ENCODE results near the gene C2CD5. TPM values are rescaled to one million over a fixed set of nuclear protein-coding genes. Genes with fewer than 3 reads are reported as not detected.

The C2CD5 gene
- total RNA-seq, 1 donor from 2014 or later, result 17.3 TPM

DNA sequence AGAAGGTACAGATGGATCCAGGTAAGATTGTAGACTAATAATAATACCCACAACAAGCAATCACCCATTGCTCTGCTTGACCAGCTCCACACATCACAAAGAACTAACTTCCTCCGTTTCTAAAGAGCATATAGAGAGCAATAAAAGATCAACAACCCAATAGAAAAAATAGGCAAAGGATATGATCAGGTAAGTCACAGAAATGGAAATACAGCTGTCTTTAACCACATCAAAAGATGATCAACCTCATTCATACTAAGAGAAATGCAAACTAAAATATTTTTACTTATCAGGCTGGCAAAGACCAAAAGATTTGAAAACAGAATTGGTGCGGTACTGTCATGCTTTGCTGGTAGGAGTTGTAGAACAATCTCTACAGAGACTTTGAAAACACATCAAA, 8.9 kb downstream of the C2CD5 start:
- DNase-seq (ENCODE audit: low spot score), result no peak
- peaks cover 11% of the 10 kb centered on the region for H3K4me1 Mint-ChIP-seq (ENCODE audit: low read depth)
- no peak overlapping the region for H3K4me3 Mint-ChIP-seq (ENCODE audit: unreplicated experiment)
- TF ChIP-seq, protein P1, sequence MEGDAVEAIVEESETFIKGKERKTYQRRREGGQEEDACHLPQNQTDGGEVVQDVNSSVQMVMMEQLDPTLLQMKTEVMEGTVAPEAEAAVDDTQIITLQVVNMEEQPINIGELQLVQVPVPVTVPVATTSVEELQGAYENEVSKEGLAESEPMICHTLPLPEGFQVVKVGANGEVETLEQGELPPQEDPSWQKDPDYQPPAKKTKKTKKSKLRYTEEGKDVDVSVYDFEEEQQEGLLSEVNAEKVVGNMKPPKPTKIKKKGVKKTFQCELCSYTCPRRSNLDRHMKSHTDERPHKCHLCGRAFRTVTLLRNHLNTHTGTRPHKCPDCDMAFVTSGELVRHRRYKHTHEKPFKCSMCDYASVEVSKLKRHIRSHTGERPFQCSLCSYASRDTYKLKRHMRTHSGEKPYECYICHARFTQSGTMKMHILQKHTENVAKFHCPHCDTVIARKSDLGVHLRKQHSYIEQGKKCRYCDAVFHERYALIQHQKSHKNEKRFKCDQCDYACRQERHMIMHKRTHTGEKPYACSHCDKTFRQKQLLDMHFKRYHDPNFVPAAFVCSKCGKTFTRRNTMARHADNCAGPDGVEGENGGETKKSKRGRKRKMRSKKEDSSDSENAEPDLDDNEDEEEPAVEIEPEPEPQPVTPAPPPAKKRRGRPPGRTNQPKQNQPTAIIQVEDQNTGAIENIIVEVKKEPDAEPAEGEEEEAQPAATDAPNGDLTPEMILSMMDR (IDR thresholded peaks at IDR 0.05), result no peak
- H3K27ac Mint-ChIP-seq (ENCODE audit: unreplicated experiment), result no peak overlapping the region
- H3K27me3 Mint-ChIP-seq (ENCODE audit: low read depth), result no peaks in the 10 kb centered on the region
- H3K36me3 Mint-ChIP-seq (ENCODE audit: low read depth), result peaks cover 23% of the 10 kb centered on the region
- H3K9me3 Mint-ChIP-seq (ENCODE audit: low read depth), result peaks cover 9% of the 10 kb centered on the region

DNA sequence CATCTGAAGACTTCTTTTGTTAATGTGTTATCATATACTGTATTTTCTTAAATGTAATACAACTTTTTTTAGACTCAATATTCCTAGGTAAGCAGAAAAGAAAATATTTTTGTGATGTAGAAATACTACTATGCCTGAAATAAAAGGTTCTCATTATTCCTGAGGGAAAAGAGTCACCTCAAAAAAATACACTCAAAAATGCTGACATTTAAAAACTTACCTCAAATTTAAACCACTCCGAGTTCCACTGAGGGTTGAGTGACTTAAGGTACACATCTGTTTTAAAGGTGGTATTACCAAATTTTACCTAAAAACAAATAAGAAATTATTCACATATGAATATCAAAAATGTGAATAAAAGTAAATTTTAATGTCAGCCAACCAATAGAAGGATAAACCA, 9.3 kb downstream of the C2CD5 start:
- no peak for DNase-seq (ENCODE audit: low spot score)
- Mint-ChIP-seq H3K4me1 (ENCODE audit: low read depth) (peaks cover 11% of the 10 kb centered on the region), H3K4me3 (ENCODE audit: unreplicated experiment) (no peak overlapping the region), H3K36me3 (ENCODE audit: low read depth) (peaks cover 23% of the 10 kb centered on the region), H3K9me3 (ENCODE audit: low read depth) (peaks cover 9% of the 10 kb centered on the region), H3K27me3 (ENCODE audit: low read depth) (no peaks in the 10 kb centered on the region), H3K27ac (ENCODE audit: unreplicated experiment) (no peak overlapping the region)
- TF ChIP-seq, protein P1 (IDR thresholded peaks at IDR 0.05), result no peak

DNA sequence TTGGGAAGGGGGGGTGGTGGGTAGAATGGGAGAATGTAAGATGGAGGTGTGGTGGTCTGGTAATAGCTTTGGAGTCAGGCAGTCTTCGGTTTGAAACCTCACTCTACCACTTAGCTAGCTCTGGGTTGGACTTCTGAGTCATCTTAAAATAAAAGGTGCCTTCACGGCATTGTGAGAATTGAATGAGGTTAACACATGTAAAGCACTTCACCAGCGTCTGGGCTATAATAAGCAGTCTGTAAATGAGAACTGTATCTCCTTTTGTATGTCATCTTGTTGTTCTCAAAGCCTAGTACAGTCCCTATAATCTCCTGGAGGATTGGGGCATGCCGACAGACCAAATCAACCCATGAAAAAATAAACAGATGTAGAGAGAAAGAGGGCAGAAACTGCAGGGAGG, 11.2 kb downstream of the C2CD5 start:
- Mint-ChIP-seq H3K36me3 (ENCODE audit: low read depth) (peaks cover 23% of the 10 kb centered on the region), H3K27ac (ENCODE audit: unreplicated experiment) (no peak overlapping the region), H3K4me1 (ENCODE audit: low read depth) (peaks cover 13% of the 10 kb centered on the region), H3K9me3 (ENCODE audit: low read depth) (peaks cover 9% of the 10 kb centered on the region), H3K4me3 (ENCODE audit: unreplicated experiment) (no peak overlapping the region), H3K27me3 (ENCODE audit: low read depth) (no peaks in the 10 kb centered on the region)
- TF ChIP-seq, protein P1 (IDR thresholded peaks at IDR 0.05), result no peak
- no peak for DNase-seq (ENCODE audit: low spot score)

DNA sequence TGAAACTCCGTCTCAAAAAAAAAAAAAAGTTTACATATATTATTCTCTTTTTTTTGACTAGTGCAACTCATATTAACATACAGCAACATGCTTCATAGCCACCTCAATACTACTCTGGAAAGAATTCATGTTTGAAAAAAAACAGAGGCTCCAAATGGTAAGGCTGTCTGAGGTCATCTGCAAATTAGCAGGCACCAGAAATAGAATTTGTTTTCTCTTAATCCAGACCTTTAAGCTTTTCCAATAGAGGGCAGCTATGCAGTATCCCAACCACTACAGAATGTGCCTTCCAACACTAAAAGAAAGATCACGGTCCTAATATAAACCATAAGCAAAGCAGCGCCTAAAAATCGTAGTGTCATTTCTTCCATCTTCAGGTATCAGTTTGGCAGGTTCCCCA, 12.0 kb downstream of the C2CD5 start:
- no peaks in the 10 kb centered on the region for H3K27me3 Mint-ChIP-seq (ENCODE audit: low read depth)
- TF ChIP-seq, protein P1 (IDR thresholded peaks at IDR 0.05), result no peak
- H3K27ac Mint-ChIP-seq (ENCODE audit: unreplicated experiment), result no peak overlapping the region
- H3K36me3 Mint-ChIP-seq (ENCODE audit: low read depth), result peaks cover 23% of the 10 kb centered on the region
- H3K9me3 Mint-ChIP-seq (ENCODE audit: low read depth), result peaks cover 9% of the 10 kb centered on the region
- H3K4me3 Mint-ChIP-seq (ENCODE audit: unreplicated experiment), result no peak overlapping the region
- peaks cover 18% of the 10 kb centered on the region for H3K4me1 Mint-ChIP-seq (ENCODE audit: low read depth)
- DNase-seq (ENCODE audit: low spot score), result no peak

DNA sequence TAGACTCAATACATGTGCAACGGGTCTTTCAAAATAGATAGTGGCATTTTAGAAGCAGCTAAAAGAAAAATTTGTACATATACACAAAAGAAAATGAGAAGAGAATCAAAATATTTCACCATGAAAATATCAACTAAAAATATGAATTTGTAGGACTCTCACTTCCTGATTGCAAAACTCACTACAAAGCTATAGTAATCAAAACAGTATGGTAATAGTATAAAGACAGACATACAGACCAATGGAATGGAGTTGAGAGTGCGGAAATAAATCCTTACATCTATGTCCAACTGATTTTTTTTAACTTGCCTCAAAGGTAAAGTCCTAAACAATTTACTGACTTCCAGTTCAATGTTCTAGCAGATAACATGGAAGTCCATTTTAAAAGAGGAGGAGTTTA, 13.1 kb downstream of the C2CD5 start:
- Mint-ChIP-seq H3K27ac (ENCODE audit: unreplicated experiment) (no peak overlapping the region), H3K4me1 (ENCODE audit: low read depth) (peaks cover 18% of the 10 kb centered on the region), H3K9me3 (ENCODE audit: low read depth) (peaks cover 9% of the 10 kb centered on the region), H3K27me3 (ENCODE audit: low read depth) (no peaks in the 10 kb centered on the region), H3K36me3 (ENCODE audit: low read depth) (peaks cover 23% of the 10 kb centered on the region), H3K4me3 (ENCODE audit: unreplicated experiment) (no peak overlapping the region)
- no peak for DNase-seq (ENCODE audit: low spot score)
- TF ChIP-seq, protein P1 (IDR thresholded peaks at IDR 0.05), result no peak

Data from chondrocyte (in vitro differentiated cells).